Fibroblast of lung (primary cell): Measurements from ENCODE around the gene GGTLC1. TPM values are rescaled to one million over a fixed set of nuclear protein-coding genes. Genes with fewer than 3 reads are reported as not detected.

Experiments used
- DNase-seq, 2 donors: peaks; one replicate each; pipeline versions ENCODE4 v3.0.0 to v3.0.0-alpha.2; 2010; ENCODE audit warnings: low read depth in 2 of 2
- H2AFZ ChIP-seq: 2 replicates; pipeline ENCODE4 v1.5.1; 2012; ENCODE audit warnings: low read length, control low read depth, inconsistent platforms
- H3K27ac ChIP-seq: 2 replicates; pipeline ENCODE4 v1.5.1; 2011; ENCODE audit warnings: low read length, control low read depth; ENCODE audit not compliant: insufficient read depth
- H3K27me3 ChIP-seq: 2 replicates; pipeline ENCODE4 v1.5.1; 2011; ENCODE audit warnings: mild to moderate bottlenecking, low read length; ENCODE audit not compliant: control insufficient read depth, insufficient read depth
- H3K36me3 ChIP-seq: 2 replicates; pipeline ENCODE4 v1.5.1; 2011; ENCODE audit warnings: low read length; ENCODE audit not compliant: control insufficient read depth, insufficient read depth
- H3K4me1 ChIP-seq: 2 replicates; pipeline ENCODE4 v1.5.1; 2011; ENCODE audit warnings: low read length; ENCODE audit not compliant: control insufficient read depth, insufficient read depth; ENCODE audit errors: extremely low read depth
- H3K4me2 ChIP-seq: 2 replicates; pipeline ENCODE4 v1.5.1; 2011; ENCODE audit warnings: low read length, control low read depth; ENCODE audit not compliant: insufficient read depth; ENCODE audit errors: extremely low read depth
- H3K4me3 ChIP-seq, 4 experiments: fragments of 200-600 bp in 1 of 4; sonication (generic) in 1 of 4; replicated peaks in 1 of 4; 2 replicates each; pipeline ENCODE4 v1.5.1; 2011 to 2016; ENCODE audit warnings: low read length in 4 of 4, low read depth in 3 of 4, mild to moderate bottlenecking in 3 of 4, control low read depth in 2 of 4, inconsistent platforms in 1 of 4, mixed read lengths in 1 of 4; ENCODE audit not compliant: insufficient read depth in 1 of 4; ENCODE audit errors: control extremely low read depth in 1 of 4
- H3K79me2 ChIP-seq: 2 replicates; pipeline ENCODE4 v1.5.1; 2012; ENCODE audit warnings: mild to moderate bottlenecking, low read length, inconsistent platforms; ENCODE audit not compliant: control insufficient read depth, insufficient read depth
- H3K9ac ChIP-seq: 2 replicates; pipeline ENCODE4 v1.5.1; 2011; ENCODE audit warnings: mild to moderate bottlenecking, low read length, control low read depth; ENCODE audit not compliant: insufficient read depth
- H3K9me3 ChIP-seq: 2 replicates; pipeline ENCODE4 v1.5.1; 2012; ENCODE audit warnings: low read depth, low read length; ENCODE audit not compliant: control insufficient read depth, insufficient read depth
- H4K20me1 ChIP-seq: 2 replicates; pipeline ENCODE4 v1.5.1; 2011; ENCODE audit warnings: low read length; ENCODE audit not compliant: control insufficient read depth, insufficient read depth; ENCODE audit errors: extremely low read depth
- CTCF ChIP-seq, 2 donors: IDR thresholded peaks in 1 of 2; conservative IDR thresholded peaks in 1 of 2; 1 replicate in 1 of 2; 2 replicates in 1 of 2; pipeline ENCODE4 v1.5.1; 2011 to 2012; ENCODE audit warnings: low read length in 2 of 2, control low read depth in 1 of 2, inconsistent platforms in 1 of 2, low read depth in 1 of 2, mild to moderate bottlenecking in 1 of 2
- EZH2 ChIP-seq: IDR thresholded peaks from 2 replicates; pipeline ENCODE4 v1.5.1; 2012; ENCODE audit warnings: low read length, control low read depth, mild to moderate bottlenecking; ENCODE audit errors: missing control alignments
- polyA plus RNA-seq, 2 donors: library from polyadenylated mRNA; depleted of rRNA in 1 of 2; stranded (reverse) in 1 of 2; unstranded in 1 of 2; fragments of >200 nt; gene quantifications; 2 replicates each; pipeline ENCODE4 v1.2.1, GENCODE V29; 2011 to 2012; ENCODE audit warnings: missing spikeins in 1 of 2
- total RNA-seq: library from RNA; depleted of rRNA; stranded (reverse); fragments of >200 nt; gene quantifications from 2 replicates; pipeline ENCODE4 v1.2.1, GENCODE V29; 2014

The GGTLC1 gene
- total and polyA plus RNA-seq, 2 donors (not counting 1 experiment from before 2014, with no cell fraction given): not detected

GRCh38 chr20:23939063-23939462 lies 49.5 kb downstream of the GGTLC1 start:
- H3K4me1 ChIP-seq: no peaks in the 10 kb centered on the region
- H3K79me2 ChIP-seq: no peaks in the 10 kb centered on the region
- no peak overlapping the region for H3K9ac ChIP-seq
- H3K4me2 ChIP-seq: no peak overlapping the region
- no peak overlapping the region for H3K4me3 ChIP-seq
- no peak overlapping the region for H2AFZ ChIP-seq
- no peaks in the 10 kb centered on the region for H3K9me3 ChIP-seq
- H3K27ac ChIP-seq: no peak overlapping the region
- H4K20me1 ChIP-seq: no peaks in the 10 kb centered on the region
- TF ChIP-seq CTCF (conservative IDR thresholded peaks at IDR 0.05 in 1 of 2, IDR thresholded peaks at IDR 0.05 in 1 of 2; ENCODE audit: low read depth in 1 of 2, low read length in 2 of 2) (no peak), EZH2 (no peak)
- no peaks in the 10 kb centered on the region for H3K36me3 ChIP-seq
- no peak for DNase-seq
- H3K27me3 ChIP-seq: no peaks in the 10 kb centered on the region

- no peak for DNase-seq
- H3K9me3 ChIP-seq: no peaks in the 10 kb centered on the region
- no peaks in the 10 kb centered on the region for H3K27me3 ChIP-seq
- H3K27ac ChIP-seq: no peak overlapping the region
- no peak for TF ChIP-seq CTCF (conservative IDR thresholded peaks at IDR 0.05 in 1 of 2, IDR thresholded peaks at IDR 0.05 in 1 of 2; ENCODE audit: low read depth in 1 of 2, low read length in 2 of 2)
- TF ChIP-seq EZH2: no peak
- H2AFZ ChIP-seq: no peak overlapping the region
- no peaks in the 10 kb centered on the region for H3K4me1 ChIP-seq
- H3K79me2 ChIP-seq: no peaks in the 10 kb centered on the region
- H3K36me3 ChIP-seq: no peaks in the 10 kb centered on the region
- no peak overlapping the region for H3K9ac ChIP-seq
- H4K20me1 ChIP-seq: no peaks in the 10 kb centered on the region
- no peak overlapping the region for H3K4me2 ChIP-seq
- no peak overlapping the region for H3K4me3 ChIP-seq
Measured at GRCh38 chr20:23938118-23938438, 50.5 kb downstream of the GGTLC1 start.

DNA sequence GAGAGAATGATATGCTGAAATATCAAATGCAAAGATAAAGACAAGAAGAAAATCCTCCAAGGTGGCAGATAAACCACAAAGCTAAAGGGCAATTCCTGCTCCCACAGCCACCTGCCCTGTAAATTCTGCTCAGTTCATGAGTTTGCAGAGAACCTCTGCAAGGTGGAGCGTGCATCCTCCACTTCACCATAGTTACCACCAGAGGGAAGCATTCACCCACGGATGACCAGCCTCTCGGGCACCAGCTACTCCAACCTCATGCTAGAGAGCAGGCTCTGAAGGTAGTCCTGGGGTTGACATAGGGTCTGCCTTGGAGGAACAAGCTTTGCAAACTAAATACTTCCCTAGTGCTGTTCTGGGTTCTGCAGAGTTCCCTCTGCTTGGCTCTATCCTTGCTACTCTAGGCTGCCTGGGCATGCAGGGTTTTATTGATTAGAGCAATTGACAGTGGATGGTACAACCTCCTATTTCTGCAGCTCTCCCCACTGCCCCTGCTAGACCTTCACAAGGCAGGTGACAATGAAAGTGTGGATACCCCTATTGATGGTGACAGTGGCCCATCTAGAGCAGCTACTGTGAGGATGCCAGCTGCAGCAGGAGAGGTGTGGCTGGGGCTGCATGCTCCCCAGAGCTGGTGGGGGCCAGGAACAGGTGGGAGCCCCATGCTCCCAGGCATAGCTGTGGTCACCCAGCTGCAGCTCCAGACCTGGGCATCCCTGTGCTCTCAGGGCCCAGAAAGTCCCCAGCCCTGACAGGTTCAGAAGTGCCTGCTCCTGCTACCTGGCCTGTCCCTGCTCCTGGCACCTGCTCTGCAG lies 51.1 kb downstream of the GGTLC1 start:
- Histone ChIP-seq H3K4me1 (no peaks in the 10 kb centered on the region), H3K4me3 (no peak overlapping the region), H3K79me2 (no peaks in the 10 kb centered on the region), H3K27ac (no peak overlapping the region), H3K36me3 (no peaks in the 10 kb centered on the region), H3K27me3 (no peaks in the 10 kb centered on the region), H4K20me1 (no peaks in the 10 kb centered on the region), H3K9ac (no peak overlapping the region), H3K4me2 (no peak overlapping the region), H2AFZ (no peak overlapping the region), H3K9me3 (no peaks in the 10 kb centered on the region)
- TF ChIP-seq CTCF (conservative IDR thresholded peaks at IDR 0.05 in 1 of 2, IDR thresholded peaks at IDR 0.05 in 1 of 2; ENCODE audit: low read depth in 1 of 2, low read length in 2 of 2) (peak; percentile 56 to 67), EZH2 (no peak)
- peak; percentile 7 to 38 for DNase-seq

Other genes starting within 250 kb of the GGTLC1 start
- gene CST1, start 237.8 kb downstream of the GGTLC1 start, total RNA-seq: 3.6 TPM in 1 of 2 replicates, not detected in the other
- 3.9 and 8.5 TPM in 2 replicates for gene CST1, start 237.8 kb downstream of the GGTLC1 start, polyA plus RNA-seq
- not detected in 2 replicates for gene CST2, start 162.1 kb downstream of the GGTLC1 start, total RNA-seq
- 0.12 TPM in 1 of 2 replicates, not detected in the other for gene CST2, start 162.1 kb downstream of the GGTLC1 start, polyA plus RNA-seq
- not detected in 2 replicates for gene CST5, start 109.0 kb downstream of the GGTLC1 start, total RNA-seq
- not detected in 2 replicates for gene CST5, start 109.0 kb downstream of the GGTLC1 start, polyA plus RNA-seq